CD8-positive, alpha-beta memory T cell (primary cell): ENCODE results near the gene PLEKHA4. TPM values are rescaled to one million over a fixed set of nuclear protein-coding genes. Genes with fewer than 3 reads are reported as not detected.

Experiments used
- CTCF ChIA-PET: fragments of 350-600 bp; sonication (Branson Sonifier 250); formaldehyde crosslinking; loops from one replicate; lab custom pipeline; 2021; ENCODE audit warnings: antibody characterized with exemption; lab: Charles Lee
- POLR2A ChIA-PET: fragments of 350-600 bp; sonication (Branson Sonifier 250); formaldehyde crosslinking; loops from one replicate; lab custom pipeline; 2021; ENCODE audit warnings: antibody characterized with exemption; lab: Charles Lee
- DNase-seq, 5 donors: peaks; one replicate each; pipeline versions ENCODE4 v3.0.0 to v3.0.0-alpha.2; 2020 to 2022; ENCODE audit warnings: mixed read lengths in 1 of 5
- H3K27ac ChIP-seq: one replicate; pipeline ENCODE4 v1.7.0; 2013; ENCODE audit warnings: low read depth, mild to moderate bottlenecking, low read length, moderate library complexity
- H3K27me3 ChIP-seq: 2 replicates; pipeline ENCODE4 v1.7.0; 2013; ENCODE audit warnings: low read length, mild to moderate bottlenecking; ENCODE audit not compliant: insufficient read depth, poor library complexity, severe bottlenecking
- H3K36me3 ChIP-seq: 2 replicates; pipeline ENCODE4 v1.7.0; 2013; ENCODE audit warnings: mild to moderate bottlenecking, low read length, moderate library complexity; ENCODE audit not compliant: insufficient read depth
- H3K4me1 ChIP-seq: 2 replicates; pipeline ENCODE4 v1.7.0; 2013; ENCODE audit warnings: mild to moderate bottlenecking, low read length, moderate library complexity; ENCODE audit not compliant: insufficient read depth
- H3K4me3 ChIP-seq: 2 replicates; pipeline ENCODE4 v1.7.0; 2013; ENCODE audit warnings: mild to moderate bottlenecking, low read length
- H3K9me3 ChIP-seq: 2 replicates; pipeline ENCODE4 v1.7.0; 2013; ENCODE audit warnings: mild to moderate bottlenecking, low read length
- H3K27ac Mint-ChIP-seq, 8 donors: one replicate each; pipeline ENCODE4 v1.8.0; 2020 to 2021; ENCODE audit warnings: mixed read lengths in 8 of 8, mild to moderate bottlenecking in 6 of 8, inconsistent platforms in 3 of 8, moderate library complexity in 3 of 8
- H3K27me3 Mint-ChIP-seq, 2 donors: one replicate each; pipeline ENCODE4 v1.8.0; 2020 to 2021; ENCODE audit warnings: mixed read lengths in 2 of 2, mild to moderate bottlenecking in 1 of 2, moderate library complexity in 1 of 2
- H3K36me3 Mint-ChIP-seq, 3 donors: one replicate each; pipeline ENCODE4 v1.8.0; 2020 to 2021; ENCODE audit warnings: mixed read lengths in 3 of 3, inconsistent platforms in 1 of 3, mild to moderate bottlenecking in 1 of 3
- H3K4me1 Mint-ChIP-seq, 3 donors: one replicate each; pipeline ENCODE4 v1.8.0; 2020 to 2021; ENCODE audit warnings: mixed read lengths in 3 of 3, inconsistent platforms in 1 of 3, mild to moderate bottlenecking in 1 of 3
- H3K4me3 Mint-ChIP-seq, 7 donors: one replicate each; pipeline ENCODE4 v1.8.0; 2020 to 2021; ENCODE audit warnings: mixed read lengths in 7 of 7, mild to moderate bottlenecking in 6 of 7, moderate library complexity in 4 of 7, inconsistent platforms in 2 of 7
- H3K9me3 Mint-ChIP-seq, 5 donors: one replicate each; pipeline ENCODE4 v1.8.0; 2020 to 2022; ENCODE audit warnings: mixed read lengths in 5 of 5, mild to moderate bottlenecking in 3 of 5, moderate library complexity in 2 of 5, inconsistent platforms in 1 of 5
- polyA plus RNA-seq: library from polyadenylated mRNA; unstranded; fragments of 300-500 nt; fragmentation: Illumina TruSeq; gene quantifications from one replicate; pipeline ENCODE4 v1.2.3, GENCODE V29; 2021
- total RNA-seq, 2 experiments: library from RNA; stranded (reverse); gene quantifications; one replicate each; pipeline ENCODE4 v1.2.3, GENCODE V29; 2021

Gene PLEKHA4
- total and polyA plus RNA-seq, 3 experiments from 2014 or later = 2.5 to 4.1 (median 2.7) TPM

DNA sequence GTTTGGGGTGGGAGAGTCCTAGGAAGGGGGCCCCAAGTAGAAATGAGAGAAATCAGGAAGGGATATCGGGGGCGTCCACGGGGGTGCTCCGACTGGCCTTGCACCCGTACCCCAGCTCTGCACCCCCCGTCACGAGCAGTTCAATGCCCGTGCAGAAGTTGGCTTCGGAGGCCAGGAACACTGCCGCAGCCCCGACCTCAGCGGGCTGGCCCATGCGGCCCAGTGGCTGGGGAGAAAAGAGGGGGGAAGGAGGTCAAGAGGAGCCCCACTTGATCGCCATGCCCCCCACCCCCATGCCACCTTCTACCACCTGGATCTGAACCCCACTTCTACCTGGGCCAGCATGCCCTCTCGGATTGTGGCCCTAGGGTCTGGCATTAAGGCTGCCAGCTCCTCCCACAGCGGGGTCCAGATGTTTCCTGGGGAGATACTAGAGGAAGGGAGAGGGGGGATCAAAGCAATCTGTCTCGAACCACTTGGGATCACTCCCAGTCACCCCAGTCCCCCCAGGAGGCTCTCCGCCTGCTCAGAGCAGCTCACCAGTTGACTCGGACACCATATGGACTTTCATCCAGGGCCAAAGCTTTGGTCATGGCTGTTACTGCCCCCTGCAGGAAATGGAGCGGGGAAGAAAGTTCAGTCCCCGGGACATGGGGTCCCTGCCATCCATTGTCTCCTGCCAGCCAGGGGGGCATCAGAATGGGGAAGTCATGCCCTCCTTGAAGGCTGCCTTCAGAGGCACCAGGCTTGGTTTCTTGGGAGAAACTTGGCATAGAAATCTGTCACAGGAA, 55.1 kb downstream of the PLEKHA4 start:
- no peak for DNase-seq

DNA sequence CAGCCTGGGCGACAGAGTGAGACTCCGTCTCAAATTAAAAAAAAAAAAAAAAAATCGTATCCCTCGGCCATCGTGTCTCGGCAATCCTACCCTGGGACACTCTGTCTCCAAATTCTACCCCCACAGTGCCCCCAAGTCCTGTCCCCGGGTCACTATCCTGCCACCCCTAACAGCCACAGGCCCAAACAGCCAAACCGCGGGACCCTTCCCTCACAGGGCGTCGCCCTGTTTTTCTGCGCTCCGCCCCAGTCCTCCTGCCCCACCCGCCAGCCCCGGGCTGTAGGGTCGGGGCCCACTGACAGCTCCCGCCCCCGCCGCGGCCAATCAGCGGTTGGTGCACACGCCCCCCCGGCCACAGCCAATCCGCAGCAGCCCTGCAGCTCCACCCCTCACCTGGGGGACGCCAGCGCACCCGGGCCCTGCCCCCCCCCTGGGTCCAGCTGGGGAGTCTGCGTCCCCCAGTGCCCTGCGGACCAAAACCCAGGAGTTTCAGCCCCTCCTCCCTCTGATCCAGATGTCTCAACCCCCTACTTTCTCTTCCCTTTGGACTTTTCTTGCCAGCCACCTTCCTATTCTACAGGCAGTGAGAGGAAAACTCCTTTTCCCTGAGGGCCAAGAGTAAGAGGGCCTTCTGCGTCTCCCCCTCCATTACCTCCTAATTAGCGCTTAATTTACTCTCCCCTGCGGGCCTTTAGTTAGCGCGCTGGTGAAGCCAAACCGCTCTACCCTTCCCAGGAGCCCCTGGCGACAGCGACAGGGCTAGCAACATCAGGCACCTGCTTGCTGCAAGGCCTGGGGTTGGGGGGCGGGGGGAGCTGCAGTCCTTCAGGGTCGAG, 56.1 kb downstream of the PLEKHA4 start:
- H3K27ac ChIP-seq = peak overlapping the region; percentile 59
- no peaks in the 10 kb centered on the region for H3K27me3 ChIP-seq
- peak; percentile 35 to 66 (median 55) for DNase-seq
- H3K9me3 ChIP-seq = no peaks in the 10 kb centered on the region
- H3K4me3 ChIP-seq = no peak overlapping the region
- H3K27ac Mint-ChIP-seq = peak overlapping the region; percentile 38 to 82 (median 68)
- CTCF ChIA-PET = interaction anchor here (1.0 to 4.2 kb wide), 3 partner anchors 10 to 31 kb away, joined by 3 to 18 read pairs (median 11); no protein-coding TSS in a partner anchor
- H3K4me1 Mint-ChIP-seq = peaks cover 22 to 32% (median 28%) of the 10 kb centered on the region in 3 donors
- no peaks in the 10 kb centered on the region for H3K9me3 Mint-ChIP-seq
- H3K27me3 Mint-ChIP-seq = no peaks in the 10 kb centered on the region
- peaks cover 0 to 3% (median 0%) of the 10 kb centered on the region in 3 donors for H3K36me3 Mint-ChIP-seq
- peaks cover 18% of the 10 kb centered on the region for H3K4me1 ChIP-seq
- POLR2A ChIA-PET = interaction anchor here (1.4 kb wide), 1 partner anchor 17 kb away, joined by 4 read pairs; no protein-coding TSS in a partner anchor
- H3K36me3 ChIP-seq = no peaks in the 10 kb centered on the region
- H3K4me3 Mint-ChIP-seq = peak overlapping the region; percentile 76 to 91 (median 82)

More for the DNA sequence above, 55.1 kb downstream of the PLEKHA4 start:
- Mint-ChIP-seq H3K4me3 (peak overlapping the region in 2 of 7 donors; percentile 82), H3K9me3 (no peaks in the 10 kb centered on the region), H3K36me3 (no peaks in the 10 kb centered on the region), H3K4me1 (peaks cover 19 to 32% (median 28%) of the 10 kb centered on the region in 3 donors), H3K27ac (peak overlapping the region in 2 of 8 donors; percentile 32 to 82), H3K27me3 (no peaks in the 10 kb centered on the region)
- ChIA-PET POLR2A (no interaction called here), CTCF (interaction anchor here (1.0 to 4.2 kb wide), 3 partner anchors 11 to 30 kb away, joined by 3 to 18 read pairs (median 11); no protein-coding TSS in a partner anchor)
- Histone ChIP-seq H3K4me1 (peaks cover 15% of the 10 kb centered on the region), H3K27me3 (no peaks in the 10 kb centered on the region), H3K4me3 (no peak overlapping the region), H3K9me3 (no peaks in the 10 kb centered on the region), H3K27ac (no peak overlapping the region), H3K36me3 (no peaks in the 10 kb centered on the region)

DNA sequence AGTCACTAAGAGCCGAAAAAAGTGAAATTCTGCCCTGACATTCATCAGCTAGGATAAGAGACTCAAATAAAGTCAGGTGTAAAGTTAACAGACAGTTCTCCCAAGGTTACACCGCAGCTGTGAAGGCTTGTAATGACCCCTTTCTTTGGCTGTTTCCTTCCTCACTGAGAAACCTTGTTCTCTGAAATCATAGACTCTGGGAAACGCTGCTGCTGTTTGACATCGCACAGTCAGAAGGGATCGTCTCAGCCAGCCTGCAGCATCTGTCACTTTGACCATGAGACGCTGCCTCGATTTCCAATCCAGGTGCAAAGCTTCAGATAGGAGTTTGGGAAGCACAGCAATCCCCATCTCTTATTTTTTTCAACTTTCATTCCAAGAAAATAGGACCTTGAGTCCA, 58.3 kb downstream of the PLEKHA4 start:
- Mint-ChIP-seq H3K36me3 (peaks cover 0 to 3% (median 0%) of the 10 kb centered on the region in 3 donors), H3K27ac (peak overlapping the region in 6 of 8 donors; percentile 2 to 84 (median 68)), H3K27me3 (no peaks in the 10 kb centered on the region), H3K4me1 (peaks cover 24 to 28% (median 27%) of the 10 kb centered on the region in 3 donors), H3K9me3 (no peaks in the 10 kb centered on the region), H3K4me3 (peak overlapping the region; percentile 62 to 91 (median 84))
- POLR2A ChIA-PET = interaction anchor here (0.6 to 0.7 kb wide), 2 partner anchors 14 to 363 kb away, joined by 3 read pairs; no protein-coding TSS in a partner anchor
- H3K4me1 ChIP-seq = peaks cover 13% of the 10 kb centered on the region
- H3K27ac ChIP-seq = peak overlapping the region; percentile 59
- H3K9me3 ChIP-seq = no peaks in the 10 kb centered on the region
- no peaks in the 10 kb centered on the region for H3K27me3 ChIP-seq
- no peaks in the 10 kb centered on the region for H3K36me3 ChIP-seq
- no peak for DNase-seq
- CTCF ChIA-PET = interaction anchor here (1.1 to 4.2 kb wide), 5 partner anchors 16 to 32 kb away, joined by 3 to 18 read pairs (median 4); partner anchors contain the start of gene HSD17B14
- H3K4me3 ChIP-seq = peak overlapping the region; percentile 84

DNA sequence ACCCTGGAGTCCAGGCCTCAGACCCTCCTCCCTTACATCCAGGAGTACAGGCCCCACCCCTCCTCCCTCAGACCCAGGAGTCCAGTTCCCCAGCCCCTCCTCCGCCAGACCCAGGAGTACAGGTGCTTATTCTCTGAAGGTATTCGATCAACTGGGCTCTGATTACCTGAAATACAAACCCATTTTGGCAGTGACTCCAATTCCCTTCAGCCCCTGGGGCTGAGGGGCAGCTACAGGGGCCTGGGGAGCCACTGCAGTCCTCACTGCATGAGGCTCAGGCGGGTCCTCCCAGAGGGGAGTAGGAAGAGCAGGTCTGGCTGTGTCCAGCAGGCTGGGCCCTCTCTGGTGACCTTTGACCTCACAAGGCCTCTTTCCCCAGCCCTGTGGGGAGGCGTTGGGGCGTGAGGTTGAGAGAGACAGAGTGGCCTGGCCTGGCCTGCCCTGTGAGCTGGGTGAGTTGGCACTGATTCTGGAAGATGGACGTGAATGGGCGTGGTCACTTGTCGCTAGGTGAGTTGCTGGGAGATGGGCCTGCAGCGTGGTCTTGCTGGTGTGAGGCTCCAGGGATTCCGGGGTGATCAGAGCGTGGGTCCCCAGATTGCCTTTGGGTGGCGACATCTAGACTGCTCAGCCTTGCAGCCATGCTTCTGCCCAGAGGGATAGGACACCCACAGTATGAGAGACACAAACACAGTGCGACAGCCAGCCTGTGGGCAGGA, 60.7 kb downstream of the PLEKHA4 start:
- Histone ChIP-seq H3K4me3 (no peak overlapping the region), H3K27me3 (no peaks in the 10 kb centered on the region), H3K4me1 (peaks cover 13% of the 10 kb centered on the region), H3K36me3 (no peaks in the 10 kb centered on the region), H3K27ac (no peak overlapping the region), H3K9me3 (no peaks in the 10 kb centered on the region)
- CTCF ChIA-PET = interaction anchor here (0.6 to 1.8 kb wide), 3 partner anchors 12 to 158 kb away, joined by 3 to 6 read pairs (median 3); partner anchors contain the start of gene HSD17B14
- POLR2A ChIA-PET = interaction anchor here (0.9 kb wide), 1 partner anchor 12 kb away, joined by 3 read pairs; no protein-coding TSS in a partner anchor
- Mint-ChIP-seq H3K36me3 (peaks cover 0 to 3% (median 0%) of the 10 kb centered on the region in 3 donors), H3K27ac (peak overlapping the region in 2 of 8 donors; percentile 9 to 83), H3K27me3 (no peaks in the 10 kb centered on the region), H3K9me3 (no peaks in the 10 kb centered on the region), H3K4me1 (peaks cover 21 to 27% (median 25%) of the 10 kb centered on the region in 3 donors), H3K4me3 (peak overlapping the region in 4 of 7 donors; percentile 37 to 83 (median 50))
- DNase-seq = no peak

DNA sequence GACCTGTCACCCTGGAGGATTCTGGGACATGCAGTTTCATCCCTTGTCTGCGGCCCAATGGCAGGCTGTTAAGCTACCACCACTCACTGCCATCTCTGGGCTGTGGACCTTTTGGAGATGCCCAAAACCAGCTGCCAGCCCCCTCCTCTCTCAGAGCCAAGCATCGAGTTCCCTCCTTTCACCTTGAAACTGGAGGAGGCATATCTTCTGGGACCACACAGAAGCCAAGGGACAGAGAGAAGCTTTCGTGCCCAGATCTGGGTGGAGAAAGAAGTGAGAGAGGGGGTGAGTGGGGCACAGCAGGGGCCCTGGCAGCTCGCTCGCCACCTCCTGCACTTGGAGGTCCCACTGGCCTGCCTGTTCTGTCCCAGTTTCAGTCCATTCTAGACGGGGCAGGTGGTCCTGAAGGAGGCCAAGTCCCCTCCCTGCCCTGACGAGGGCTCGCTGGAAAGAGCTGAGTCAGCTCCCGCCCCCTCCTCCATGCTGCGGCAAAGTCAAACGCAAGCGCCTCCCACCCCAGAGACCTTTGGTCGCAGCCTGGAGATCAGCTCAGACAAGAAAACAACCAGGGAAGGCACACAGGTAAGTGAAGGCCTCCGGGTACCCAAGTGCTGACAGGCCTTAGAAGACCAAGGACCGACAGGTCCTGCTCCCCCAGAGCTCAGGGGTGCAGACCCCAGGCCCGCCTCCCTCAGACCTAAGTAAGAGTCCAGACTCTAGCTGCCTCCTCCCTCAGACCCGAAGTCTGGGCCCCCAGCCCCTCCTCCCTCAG, 61.4 kb downstream of the PLEKHA4 start:
- Mint-ChIP-seq H3K4me1 (peaks cover 16 to 19% (median 18%) of the 10 kb centered on the region in 3 donors), H3K9me3 (no peaks in the 10 kb centered on the region), H3K27me3 (no peaks in the 10 kb centered on the region), H3K27ac (peak overlapping the region in 5 of 8 donors; percentile 28 to 76 (median 41)), H3K4me3 (peak overlapping the region in 1 of 7 donors; percentile 54), H3K36me3 (peaks cover 0 to 3% (median 0%) of the 10 kb centered on the region in 3 donors)
- POLR2A ChIA-PET = interaction anchor here (0.6 to 0.9 kb wide), 2 partner anchors 11 to 167 kb away, joined by 3 read pairs; no protein-coding TSS in a partner anchor
- H3K9me3 ChIP-seq = no peaks in the 10 kb centered on the region
- no peak overlapping the region for H3K4me3 ChIP-seq
- CTCF ChIA-PET = interaction anchor here (0.6 to 1.8 kb wide), 2 partner anchors 11 to 29 kb away, joined by 3 to 6 read pairs; partner anchors contain the start of gene HSD17B14
- H3K36me3 ChIP-seq = no peaks in the 10 kb centered on the region
- no peak overlapping the region for H3K27ac ChIP-seq
- H3K27me3 ChIP-seq = no peaks in the 10 kb centered on the region
- H3K4me1 ChIP-seq = peaks cover 13% of the 10 kb centered on the region
- no peak for DNase-seq

DNA sequence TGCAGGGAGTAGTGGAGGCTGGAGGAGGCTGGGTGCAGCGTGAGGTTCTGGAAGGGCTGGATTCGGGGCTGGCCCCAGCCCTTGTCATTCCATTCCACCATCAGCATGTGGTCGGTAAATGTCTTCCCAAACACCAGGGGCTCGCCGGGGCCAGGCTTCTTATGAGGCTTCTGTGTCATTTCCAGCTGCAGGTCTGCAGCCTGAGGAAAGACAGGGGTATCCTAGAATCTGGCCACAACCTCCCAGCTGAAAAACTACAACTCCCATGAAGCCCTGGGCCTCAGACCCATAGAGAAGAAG, 61.9 kb downstream of the PLEKHA4 start:
- Histone ChIP-seq H3K4me1 (peaks cover 13% of the 10 kb centered on the region), H3K36me3 (no peaks in the 10 kb centered on the region), H3K4me3 (no peak overlapping the region), H3K27me3 (no peaks in the 10 kb centered on the region), H3K9me3 (no peaks in the 10 kb centered on the region), H3K27ac (no peak overlapping the region)
- H3K9me3 Mint-ChIP-seq = no peaks in the 10 kb centered on the region
- ChIA-PET POLR2A (interaction anchor here (0.6 kb wide), 1 partner anchor 167 kb away, joined by 3 read pairs; no protein-coding TSS in a partner anchor), CTCF (interaction anchor here (1.8 kb wide), 1 partner anchor 11 kb away, joined by 6 read pairs; no protein-coding TSS in a partner anchor)
- H3K36me3 Mint-ChIP-seq = peaks cover 0 to 3% (median 0%) of the 10 kb centered on the region in 3 donors
- peak in 4 of 5 donors; percentile 20 to 54 (median 34) for DNase-seq
- H3K27ac Mint-ChIP-seq = peak overlapping the region in 5 of 8 donors; percentile 2 to 76 (median 46)
- H3K4me3 Mint-ChIP-seq = peak overlapping the region in 1 of 7 donors; percentile 54
- H3K4me1 Mint-ChIP-seq = peaks cover 16 to 18% (median 17%) of the 10 kb centered on the region in 3 donors
- H3K27me3 Mint-ChIP-seq = no peaks in the 10 kb centered on the region
